ENCODE data around the gene TIMM13.
"Not testable (repeated sequence)": the region's sequence is repeated elsewhere in the genome, so short reads cannot be mapped to it uniquely, and the experiment has no call there.

Gene TIMM13

DNA sequence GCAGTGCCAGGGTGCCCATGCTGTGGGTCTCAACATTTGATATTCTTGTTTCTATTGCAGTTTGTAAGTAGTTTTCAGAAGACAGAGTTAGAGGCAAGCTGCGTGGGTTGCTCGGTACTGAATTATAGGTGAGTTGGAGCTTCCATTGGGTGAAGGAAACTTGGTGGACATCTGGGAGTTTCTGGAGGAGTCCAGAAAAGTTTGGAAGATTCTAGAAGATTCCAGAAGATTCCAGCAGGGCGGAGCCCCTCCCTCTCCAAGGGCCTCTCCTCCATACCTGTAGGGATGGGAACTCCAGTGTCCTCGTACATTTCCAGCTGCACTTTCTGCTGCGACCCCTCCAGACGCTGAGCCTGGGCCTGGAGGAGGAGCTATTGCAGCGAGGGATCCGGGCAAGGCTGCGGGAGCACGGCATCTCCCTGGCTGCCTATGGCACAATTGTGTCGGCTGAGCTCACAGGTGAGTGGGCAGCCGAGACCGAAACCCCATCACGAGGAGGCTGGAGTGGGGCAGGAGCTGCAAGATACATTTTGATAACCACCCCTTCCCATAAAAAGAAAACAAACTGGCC is 28.6 kb downstream of the TIMM13 start:
- Histone ChIP-seq H3K27me3 (ENCODE audit: insufficient read depth, poor library complexity, severe bottlenecking) (no peaks in the 10 kb centered on the region), H3K27ac (replicated peaks) (no peak overlapping the region), H3K4me3 (replicated peaks; ENCODE audit: insufficient read depth, low read length) (no peak overlapping the region)
- TF ChIP-seq, protein P1, sequence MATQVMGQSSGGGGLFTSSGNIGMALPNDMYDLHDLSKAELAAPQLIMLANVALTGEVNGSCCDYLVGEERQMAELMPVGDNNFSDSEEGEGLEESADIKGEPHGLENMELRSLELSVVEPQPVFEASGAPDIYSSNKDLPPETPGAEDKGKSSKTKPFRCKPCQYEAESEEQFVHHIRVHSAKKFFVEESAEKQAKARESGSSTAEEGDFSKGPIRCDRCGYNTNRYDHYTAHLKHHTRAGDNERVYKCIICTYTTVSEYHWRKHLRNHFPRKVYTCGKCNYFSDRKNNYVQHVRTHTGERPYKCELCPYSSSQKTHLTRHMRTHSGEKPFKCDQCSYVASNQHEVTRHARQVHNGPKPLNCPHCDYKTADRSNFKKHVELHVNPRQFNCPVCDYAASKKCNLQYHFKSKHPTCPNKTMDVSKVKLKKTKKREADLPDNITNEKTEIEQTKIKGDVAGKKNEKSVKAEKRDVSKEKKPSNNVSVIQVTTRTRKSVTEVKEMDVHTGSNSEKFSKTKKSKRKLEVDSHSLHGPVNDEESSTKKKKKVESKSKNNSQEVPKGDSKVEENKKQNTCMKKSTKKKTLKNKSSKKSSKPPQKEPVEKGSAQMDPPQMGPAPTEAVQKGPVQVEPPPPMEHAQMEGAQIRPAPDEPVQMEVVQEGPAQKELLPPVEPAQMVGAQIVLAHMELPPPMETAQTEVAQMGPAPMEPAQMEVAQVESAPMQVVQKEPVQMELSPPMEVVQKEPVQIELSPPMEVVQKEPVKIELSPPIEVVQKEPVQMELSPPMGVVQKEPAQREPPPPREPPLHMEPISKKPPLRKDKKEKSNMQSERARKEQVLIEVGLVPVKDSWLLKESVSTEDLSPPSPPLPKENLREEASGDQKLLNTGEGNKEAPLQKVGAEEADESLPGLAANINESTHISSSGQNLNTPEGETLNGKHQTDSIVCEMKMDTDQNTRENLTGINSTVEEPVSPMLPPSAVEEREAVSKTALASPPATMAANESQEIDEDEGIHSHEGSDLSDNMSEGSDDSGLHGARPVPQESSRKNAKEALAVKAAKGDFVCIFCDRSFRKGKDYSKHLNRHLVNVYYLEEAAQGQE (IDR thresholded peaks at IDR 0.05; ENCODE audit: insufficient replicate concordance, low read depth): no peak
- TF ChIP-seq, protein P2, sequence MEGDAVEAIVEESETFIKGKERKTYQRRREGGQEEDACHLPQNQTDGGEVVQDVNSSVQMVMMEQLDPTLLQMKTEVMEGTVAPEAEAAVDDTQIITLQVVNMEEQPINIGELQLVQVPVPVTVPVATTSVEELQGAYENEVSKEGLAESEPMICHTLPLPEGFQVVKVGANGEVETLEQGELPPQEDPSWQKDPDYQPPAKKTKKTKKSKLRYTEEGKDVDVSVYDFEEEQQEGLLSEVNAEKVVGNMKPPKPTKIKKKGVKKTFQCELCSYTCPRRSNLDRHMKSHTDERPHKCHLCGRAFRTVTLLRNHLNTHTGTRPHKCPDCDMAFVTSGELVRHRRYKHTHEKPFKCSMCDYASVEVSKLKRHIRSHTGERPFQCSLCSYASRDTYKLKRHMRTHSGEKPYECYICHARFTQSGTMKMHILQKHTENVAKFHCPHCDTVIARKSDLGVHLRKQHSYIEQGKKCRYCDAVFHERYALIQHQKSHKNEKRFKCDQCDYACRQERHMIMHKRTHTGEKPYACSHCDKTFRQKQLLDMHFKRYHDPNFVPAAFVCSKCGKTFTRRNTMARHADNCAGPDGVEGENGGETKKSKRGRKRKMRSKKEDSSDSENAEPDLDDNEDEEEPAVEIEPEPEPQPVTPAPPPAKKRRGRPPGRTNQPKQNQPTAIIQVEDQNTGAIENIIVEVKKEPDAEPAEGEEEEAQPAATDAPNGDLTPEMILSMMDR (IDR thresholded peaks at IDR 0.05; ENCODE audit: insufficient read depth, low read length): no peak
- TF ChIP-seq GABPA (IDR thresholded peaks at IDR 0.05; ENCODE audit: low read depth) (no peak), POLR2AphosphoS5 (IDR thresholded peaks at IDR 0.05; ENCODE audit: low read depth) (no peak), SPI1 (IDR thresholded peaks at IDR 0.05; ENCODE audit: borderline replicate concordance, low read depth) (no peak)
- no peak for DNase-seq (ENCODE audit: low read depth in 1 of 2, low spot score in 1 of 2)

DNA sequence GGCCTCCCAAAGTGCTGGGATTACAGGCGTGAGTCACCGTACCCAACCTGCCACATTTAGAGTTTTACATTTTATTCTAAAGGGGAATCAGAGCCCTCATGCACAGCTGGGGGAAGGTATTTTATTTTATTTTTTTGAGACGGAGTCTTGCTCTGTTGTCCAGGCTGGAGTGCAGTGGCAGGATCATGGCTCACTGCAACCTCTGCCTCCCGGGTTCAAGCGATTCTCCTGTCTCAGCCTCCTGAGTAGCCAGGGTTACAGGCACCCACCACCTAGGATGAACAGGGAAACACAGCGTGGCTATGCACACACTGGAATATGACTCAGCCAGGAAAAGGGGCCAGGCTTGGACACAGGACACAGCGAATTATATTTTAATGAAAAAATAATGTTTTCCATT is 30.2 kb downstream of the TIMM13 start:
- H3K27me3 ChIP-seq (ENCODE audit: insufficient read depth, poor library complexity, severe bottlenecking); H3K4me3 ChIP-seq (replicated peaks; ENCODE audit: insufficient read depth, low read length); DNase-seq (ENCODE audit: low read depth in 1 of 2, low spot score in 1 of 2); H3K27ac ChIP-seq (replicated peaks): not testable (repeated sequence)

DNA sequence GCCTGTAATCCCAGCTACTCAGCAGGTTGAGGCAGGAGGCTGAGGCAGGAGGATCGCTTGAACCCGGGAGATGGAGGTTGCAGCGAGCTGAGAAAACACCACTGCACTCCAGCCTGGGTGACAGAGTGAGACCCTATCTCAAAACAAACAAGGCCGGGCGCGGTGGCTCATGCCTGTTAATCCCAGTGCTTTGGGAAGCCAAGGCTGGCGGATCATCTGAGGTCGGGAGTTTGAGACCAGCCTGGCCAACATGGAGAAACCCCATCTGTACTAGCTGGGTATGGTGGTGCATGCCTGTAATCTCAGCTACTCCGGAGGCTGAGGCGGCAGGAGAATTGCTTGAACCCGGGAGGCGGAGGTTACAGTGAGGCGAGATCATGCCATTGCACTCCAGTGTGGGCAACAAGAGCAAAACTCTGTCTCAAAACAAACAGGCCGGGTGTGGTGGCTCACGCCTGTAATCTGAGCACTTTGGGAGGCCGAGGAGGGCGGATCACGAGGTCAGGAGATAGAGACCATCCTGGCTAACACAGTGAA is 32.0 kb downstream of the TIMM13 start:
- DNase-seq (ENCODE audit: low read depth in 1 of 2, low spot score in 1 of 2); H3K27me3 ChIP-seq (ENCODE audit: insufficient read depth, poor library complexity, severe bottlenecking); H3K4me3 ChIP-seq (replicated peaks; ENCODE audit: insufficient read depth, low read length): not testable (repeated sequence)
- peak overlapping the region; percentile 92 for H3K27ac ChIP-seq (replicated peaks)

DNA sequence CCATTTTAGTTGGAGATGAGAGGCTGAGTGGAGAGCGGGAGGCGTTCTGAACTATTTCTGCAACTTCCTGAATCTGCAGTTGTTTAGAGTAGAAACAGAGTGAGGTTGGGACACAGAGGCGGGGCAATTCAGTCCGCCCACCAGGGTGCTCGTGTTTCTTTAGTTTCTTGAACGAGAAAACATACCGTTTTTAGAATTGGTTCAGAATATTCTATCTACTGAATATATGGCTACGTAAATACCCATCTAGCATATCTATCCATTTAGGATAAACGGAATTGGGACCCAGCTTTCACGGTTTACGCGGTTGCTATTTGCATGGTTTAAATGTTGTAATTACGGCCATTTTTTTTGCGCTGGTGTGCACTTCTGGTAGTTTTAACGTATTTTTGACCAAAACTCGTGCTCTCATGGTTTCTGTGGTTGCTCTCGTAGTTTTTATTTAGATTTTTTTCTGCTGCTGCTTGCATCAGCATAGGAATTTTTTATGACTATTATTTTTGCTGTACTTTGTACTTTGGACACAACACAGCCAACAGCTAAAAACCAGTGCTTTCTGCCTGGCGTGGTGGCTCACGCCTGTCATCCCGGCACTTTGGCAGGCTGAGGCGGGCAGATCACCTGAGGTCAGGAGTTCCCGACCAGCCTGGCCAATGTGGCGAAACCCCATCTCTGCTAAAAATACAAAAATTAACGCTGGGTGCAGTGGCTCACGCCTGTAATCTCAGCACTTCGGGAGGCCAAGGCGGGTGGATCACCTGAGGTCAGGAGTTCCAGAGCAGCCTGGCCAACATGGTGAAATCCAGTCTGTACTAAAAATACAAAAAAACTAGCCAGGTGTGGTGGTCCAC is 32.7 kb downstream of the TIMM13 start:
- DNase-seq (ENCODE audit: low read depth in 1 of 2, low spot score in 1 of 2): peak; percentile 75 to 89
- TF ChIP-seq GABPA (IDR thresholded peaks at IDR 0.05; ENCODE audit: low read depth) (0 out of 2 replicates have a peak, but pooled peaks have one; percentile 23), POLR2AphosphoS5 (IDR thresholded peaks at IDR 0.05; ENCODE audit: low read depth) (peak; percentile 53; the same call in 1 of the 2 replicates), SPI1 (IDR thresholded peaks at IDR 0.05; ENCODE audit: borderline replicate concordance, low read depth) (0 out of 2 replicates have a peak, but pooled peaks have one; percentile 21)
- TF ChIP-seq, protein P2 (IDR thresholded peaks at IDR 0.05; ENCODE audit: insufficient read depth, low read length): no peak
- TF ChIP-seq, protein P1 (IDR thresholded peaks at IDR 0.05; ENCODE audit: insufficient replicate concordance, low read depth): peak; percentile 10
- Histone ChIP-seq H3K4me3 (replicated peaks; ENCODE audit: insufficient read depth, low read length) (peak overlapping the region; percentile 22), H3K27me3 (ENCODE audit: insufficient read depth, poor library complexity, severe bottlenecking) (no peaks in the 10 kb centered on the region), H3K27ac (replicated peaks) (peak overlapping the region; percentile 92)
